GM18499 (cell line): Measurements from ENCODE around the gene CARS2.
"Not testable (repeated sequence)": the region's sequence is repeated elsewhere in the genome, so short reads cannot be mapped to it uniquely, and the experiment has no call there.

Experiments
- ATAC-seq: cut with Tn5 transposase; IDR thresholded peaks from one replicate; pipeline ENCODE4 v1.9.1; 2021; ENCODE audit warnings: moderate number of reproducible peaks; ENCODE audit not compliant: insufficient read depth, unreplicated experiment

CARS2 gene

GRCh38 chr13:110626521-110626920, 79.4 kb downstream of the CARS2 start:
- no peak for ATAC-seq

GRCh38 chr13:110625771-110626321, 80.1 kb downstream of the CARS2 start:
- no peak for ATAC-seq

GRCh38 chr13:110624766-110625756, 80.9 kb downstream of the CARS2 start:
- ATAC-seq, result no peak

GRCh38 chr13:110620596-110620995, 85.3 kb downstream of the CARS2 start:
- no peak for ATAC-seq

- no peak for ATAC-seq
Measured at GRCh38 chr13:110618780-110619179, 87.1 kb downstream of the CARS2 start.

- no peak for ATAC-seq
Measured at GRCh38 chr13:110618167-110618566, 87.7 kb downstream of the CARS2 start.

- ATAC-seq, result no peak
Measured at GRCh38 chr13:110617321-110618072, 88.4 kb downstream of the CARS2 start.

- peak; percentile 28 for ATAC-seq
Measured at GRCh38 chr13:110616103-110617101, 89.5 kb downstream of the CARS2 start.

- ATAC-seq, result peak; percentile 38
Measured at GRCh38 chr13:110615322-110616102, 90.4 kb downstream of the CARS2 start, which contains the start of gene NAXD. TSS of gene NAXD (plus strand) at chr13:110615545. CDS start at chr13:110615602, 57 bp downstream.

GRCh38 chr13:110615005-110615321, 91.0 kb downstream of the CARS2 start:
- ATAC-seq, result no peak

GRCh38 chr13:110610955-110611595, 94.8 kb downstream of the CARS2 start:
- no peak for ATAC-seq

- no peak for ATAC-seq
Measured at GRCh38 chr13:110607675-110608224, 98.2 kb downstream of the CARS2 start.

GRCh38 chr13:110606281-110606680, 99.6 kb downstream of the CARS2 start:
- ATAC-seq, result not testable (repeated sequence)

GRCh38 chr13:110605132-110605531, 100.8 kb downstream of the CARS2 start:
- no peak for ATAC-seq

- no peak for ATAC-seq
Measured at GRCh38 chr13:110600980-110601379, 104.9 kb downstream of the CARS2 start.

GRCh38 chr13:110600261-110600819, 105.6 kb downstream of the CARS2 start:
- no peak for ATAC-seq

GRCh38 chr13:110597041-110597689, 108.8 kb downstream of the CARS2 start:
- ATAC-seq, result no peak
